Measurements from ENCODE around the gene TIMM17A. TPM values are rescaled to one million over a fixed set of nuclear protein-coding genes. Genes with fewer than 3 reads are reported as not detected.
A peak's percentile ranks its signal among the peaks of the same experiment; 100 is the strongest.

The TIMM17A gene
- total and polyA plus RNA-seq, 2 donors (not counting 1 experiment from before 2014, with no cell fraction given): 47.7 to 103 TPM

DNA sequence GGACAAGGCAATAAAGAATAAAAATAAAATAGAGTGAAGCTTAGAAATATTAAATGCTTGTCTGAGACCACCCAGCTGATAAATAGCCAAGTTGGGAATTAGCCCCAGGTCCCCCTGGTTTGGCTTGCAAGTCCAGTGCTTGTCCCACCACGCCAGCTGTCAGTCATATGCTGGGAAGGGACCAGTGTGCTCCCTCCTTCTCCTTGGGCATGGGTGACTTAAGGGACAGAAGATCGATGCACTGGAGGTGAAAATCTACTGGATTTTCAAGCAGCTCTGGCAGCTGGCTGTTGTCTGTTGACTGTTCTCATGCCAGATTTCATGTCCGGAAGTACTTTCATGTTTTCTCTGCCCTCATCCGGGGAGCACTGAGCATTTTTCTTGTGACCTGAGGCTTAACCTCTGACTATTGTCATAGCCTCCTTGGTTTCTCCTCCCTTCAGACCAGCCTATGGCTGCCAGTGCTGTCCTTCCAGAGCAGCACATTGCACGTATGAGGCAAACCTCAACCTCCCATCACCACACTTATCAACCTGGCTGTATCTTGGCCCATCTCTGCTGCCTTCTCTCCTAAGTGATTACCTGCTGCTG, 21.4 kb upstream of the TIMM17A start:
- Histone ChIP-seq H3K27ac (ENCODE audit: insufficient read depth, low read length) (no peak overlapping the region), H3K4me2 (ENCODE audit: extremely low read depth, insufficient read depth, low read length) (no peak overlapping the region), H2AFZ (ENCODE audit: low read length) (peak overlapping the region; percentile 36), H3K79me2 (ENCODE audit: control insufficient read depth, insufficient read depth, low read length) (no peaks in the 10 kb centered on the region), H3K36me3 (ENCODE audit: control insufficient read depth, insufficient read depth, low read length) (peaks cover 1% of the 10 kb centered on the region), H4K20me1 (ENCODE audit: control insufficient read depth, extremely low read depth, insufficient read depth, low read length) (no peaks in the 10 kb centered on the region), H3K27me3 (ENCODE audit: control insufficient read depth, insufficient read depth, low read length) (no peaks in the 10 kb centered on the region), H3K4me1 (ENCODE audit: control insufficient read depth, extremely low read depth, insufficient read depth, low read length) (peaks cover 17% of the 10 kb centered on the region), H3K9ac (ENCODE audit: insufficient read depth, low read length) (no peak overlapping the region), H3K9me3 (ENCODE audit: control insufficient read depth, insufficient read depth, low read depth, low read length) (no peaks in the 10 kb centered on the region), H3K4me3 (replicated peaks in 1 of 4; ENCODE audit: control extremely low read depth in 1 of 4, insufficient read depth in 1 of 4, low read depth in 3 of 4, low read length in 4 of 4) (no peak overlapping the region)
- no peak for TF ChIP-seq EZH2 (IDR thresholded peaks at IDR 0.05; ENCODE audit: low read length, missing control alignments)
- TF ChIP-seq, protein P1, sequence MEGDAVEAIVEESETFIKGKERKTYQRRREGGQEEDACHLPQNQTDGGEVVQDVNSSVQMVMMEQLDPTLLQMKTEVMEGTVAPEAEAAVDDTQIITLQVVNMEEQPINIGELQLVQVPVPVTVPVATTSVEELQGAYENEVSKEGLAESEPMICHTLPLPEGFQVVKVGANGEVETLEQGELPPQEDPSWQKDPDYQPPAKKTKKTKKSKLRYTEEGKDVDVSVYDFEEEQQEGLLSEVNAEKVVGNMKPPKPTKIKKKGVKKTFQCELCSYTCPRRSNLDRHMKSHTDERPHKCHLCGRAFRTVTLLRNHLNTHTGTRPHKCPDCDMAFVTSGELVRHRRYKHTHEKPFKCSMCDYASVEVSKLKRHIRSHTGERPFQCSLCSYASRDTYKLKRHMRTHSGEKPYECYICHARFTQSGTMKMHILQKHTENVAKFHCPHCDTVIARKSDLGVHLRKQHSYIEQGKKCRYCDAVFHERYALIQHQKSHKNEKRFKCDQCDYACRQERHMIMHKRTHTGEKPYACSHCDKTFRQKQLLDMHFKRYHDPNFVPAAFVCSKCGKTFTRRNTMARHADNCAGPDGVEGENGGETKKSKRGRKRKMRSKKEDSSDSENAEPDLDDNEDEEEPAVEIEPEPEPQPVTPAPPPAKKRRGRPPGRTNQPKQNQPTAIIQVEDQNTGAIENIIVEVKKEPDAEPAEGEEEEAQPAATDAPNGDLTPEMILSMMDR (conservative IDR thresholded peaks at IDR 0.05 in 1 of 2, IDR thresholded peaks at IDR 0.05 in 1 of 2; ENCODE audit: low read depth in 1 of 2, low read length in 2 of 2): no peak
- DNase-seq (ENCODE audit: low read depth in 2 of 2): peak; percentile 33 to 53

DNA sequence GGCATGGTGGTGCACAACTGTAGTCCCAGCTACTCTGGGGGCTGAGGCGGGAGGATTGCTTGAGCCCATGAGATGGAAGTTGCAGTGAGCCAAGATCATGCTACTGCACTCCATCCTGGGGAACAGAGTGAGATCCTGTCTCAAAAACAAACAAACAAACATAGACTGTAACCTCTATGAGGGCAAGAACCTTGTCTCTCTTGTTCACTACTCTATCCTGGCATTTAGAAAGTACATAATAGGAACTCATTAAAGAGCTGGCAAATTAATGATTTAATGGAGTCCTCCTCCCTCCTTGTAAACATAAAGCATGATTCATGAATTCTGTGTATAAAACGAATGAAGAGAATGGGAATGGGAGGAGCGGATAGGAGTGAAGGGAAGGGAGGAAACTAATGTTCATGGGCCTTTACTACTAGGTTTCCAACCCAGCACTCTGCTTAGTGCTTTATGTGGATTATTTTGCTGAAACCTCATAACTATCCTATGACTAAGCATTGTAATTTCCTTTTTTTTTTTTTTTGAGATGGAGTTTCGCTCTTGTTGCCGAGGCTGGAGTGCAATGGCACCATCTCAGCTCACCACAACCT, 17.6 kb upstream of the TIMM17A start:
- H3K4me1 ChIP-seq (ENCODE audit: control insufficient read depth, extremely low read depth, insufficient read depth, low read length): peaks cover 30% of the 10 kb centered on the region
- H3K4me3 ChIP-seq (replicated peaks in 1 of 4; ENCODE audit: control extremely low read depth in 1 of 4, insufficient read depth in 1 of 4, low read depth in 3 of 4, low read length in 4 of 4): no peak overlapping the region
- H2AFZ ChIP-seq (ENCODE audit: low read length): no peak overlapping the region

DNA sequence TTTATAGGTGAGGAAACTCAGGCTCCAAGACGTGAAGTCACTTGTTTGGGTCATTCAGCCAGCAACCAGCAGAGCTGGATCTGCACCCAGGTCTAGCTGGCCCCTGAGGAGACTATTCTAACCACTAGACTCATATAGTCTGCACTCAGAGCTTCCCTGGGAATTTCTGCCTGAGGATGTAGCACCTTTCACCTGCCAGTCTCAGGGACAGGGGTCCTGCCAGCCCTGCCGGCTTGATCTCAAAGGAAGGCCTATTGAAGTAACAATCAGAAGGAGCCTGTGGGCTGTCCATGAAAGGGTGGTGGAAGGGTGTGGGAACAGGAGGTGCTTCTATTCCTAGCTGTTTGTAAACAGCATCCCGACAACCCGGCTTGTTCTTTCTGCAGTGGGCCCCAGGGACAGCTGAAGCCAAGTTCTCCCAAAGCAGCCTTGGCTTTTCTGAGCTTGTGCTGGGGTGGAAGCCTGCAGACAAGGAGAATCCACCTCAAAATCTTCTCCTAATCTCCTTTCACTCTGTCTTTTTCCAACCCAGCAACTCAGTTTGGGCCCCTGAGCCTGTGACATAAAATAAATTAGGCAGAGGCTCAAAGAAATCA, 16.8 kb upstream of the TIMM17A start:
- no peak overlapping the region for H3K4me3 ChIP-seq (replicated peaks in 1 of 4; ENCODE audit: control extremely low read depth in 1 of 4, insufficient read depth in 1 of 4, low read depth in 3 of 4, low read length in 4 of 4)
- peak overlapping the region; percentile 15 for H2AFZ ChIP-seq (ENCODE audit: low read length)
- TF ChIP-seq EZH2 (IDR thresholded peaks at IDR 0.05; ENCODE audit: low read length, missing control alignments): no peak
- TF ChIP-seq, protein P1 (conservative IDR thresholded peaks at IDR 0.05 in 1 of 2, IDR thresholded peaks at IDR 0.05 in 1 of 2; ENCODE audit: low read depth in 1 of 2, low read length in 2 of 2): no peak
- H3K9ac ChIP-seq (ENCODE audit: insufficient read depth, low read length): no peak overlapping the region
- no peaks in the 10 kb centered on the region for H4K20me1 ChIP-seq (ENCODE audit: control insufficient read depth, extremely low read depth, insufficient read depth, low read length)
- H3K4me1 ChIP-seq (ENCODE audit: control insufficient read depth, extremely low read depth, insufficient read depth, low read length): peaks cover 32% of the 10 kb centered on the region
- H3K9me3 ChIP-seq (ENCODE audit: control insufficient read depth, insufficient read depth, low read depth, low read length): no peaks in the 10 kb centered on the region
- no peaks in the 10 kb centered on the region for H3K79me2 ChIP-seq (ENCODE audit: control insufficient read depth, insufficient read depth, low read length)
- H3K27me3 ChIP-seq (ENCODE audit: control insufficient read depth, insufficient read depth, low read length): no peaks in the 10 kb centered on the region
- DNase-seq (ENCODE audit: low read depth in 2 of 2): no peak
- H3K36me3 ChIP-seq (ENCODE audit: control insufficient read depth, insufficient read depth, low read length): peaks cover 3% of the 10 kb centered on the region
- peak overlapping the region; percentile 49 for H3K27ac ChIP-seq (ENCODE audit: insufficient read depth, low read length)
- H3K4me2 ChIP-seq (ENCODE audit: extremely low read depth, insufficient read depth, low read length): peak overlapping the region; percentile 33

More for the DNA sequence above, 17.6 kb upstream of the TIMM17A start:
- peak; percentile 84 to 88 for DNase-seq (ENCODE audit: low read depth in 2 of 2)
- Histone ChIP-seq H3K79me2 (ENCODE audit: control insufficient read depth, insufficient read depth, low read length) (no peaks in the 10 kb centered on the region), H3K9ac (ENCODE audit: insufficient read depth, low read length) (no peak overlapping the region), H3K36me3 (ENCODE audit: control insufficient read depth, insufficient read depth, low read length) (peaks cover 3% of the 10 kb centered on the region), H3K4me2 (ENCODE audit: extremely low read depth, insufficient read depth, low read length) (no peak overlapping the region), H3K27me3 (ENCODE audit: control insufficient read depth, insufficient read depth, low read length) (no peaks in the 10 kb centered on the region), H3K9me3 (ENCODE audit: control insufficient read depth, insufficient read depth, low read depth, low read length) (no peaks in the 10 kb centered on the region), H3K27ac (ENCODE audit: insufficient read depth, low read length) (peak overlapping the region; percentile 49), H4K20me1 (ENCODE audit: control insufficient read depth, extremely low read depth, insufficient read depth, low read length) (no peaks in the 10 kb centered on the region)
- TF ChIP-seq EZH2 (IDR thresholded peaks at IDR 0.05; ENCODE audit: low read length, missing control alignments): no peak
- TF ChIP-seq, protein P1 (conservative IDR thresholded peaks at IDR 0.05 in 1 of 2, IDR thresholded peaks at IDR 0.05 in 1 of 2; ENCODE audit: low read depth in 1 of 2, low read length in 2 of 2): no peak

Measured in fibroblast of lung (primary cell).